Activated T-cell treated with anti-CD3 and anti-CD28 coated beads, Interleukin-2, amount 50 U/mL, for 48 hours (primary cell): ENCODE results near the gene FBXW8.
A peak's percentile ranks its signal among the peaks of the same experiment; 100 is the strongest.

Experiments
- DNase-seq, 2 experiments: peaks; one replicate each; pipeline ENCODE4 v3.0.0-alpha.2; 2020

FBXW8 gene, protein sequence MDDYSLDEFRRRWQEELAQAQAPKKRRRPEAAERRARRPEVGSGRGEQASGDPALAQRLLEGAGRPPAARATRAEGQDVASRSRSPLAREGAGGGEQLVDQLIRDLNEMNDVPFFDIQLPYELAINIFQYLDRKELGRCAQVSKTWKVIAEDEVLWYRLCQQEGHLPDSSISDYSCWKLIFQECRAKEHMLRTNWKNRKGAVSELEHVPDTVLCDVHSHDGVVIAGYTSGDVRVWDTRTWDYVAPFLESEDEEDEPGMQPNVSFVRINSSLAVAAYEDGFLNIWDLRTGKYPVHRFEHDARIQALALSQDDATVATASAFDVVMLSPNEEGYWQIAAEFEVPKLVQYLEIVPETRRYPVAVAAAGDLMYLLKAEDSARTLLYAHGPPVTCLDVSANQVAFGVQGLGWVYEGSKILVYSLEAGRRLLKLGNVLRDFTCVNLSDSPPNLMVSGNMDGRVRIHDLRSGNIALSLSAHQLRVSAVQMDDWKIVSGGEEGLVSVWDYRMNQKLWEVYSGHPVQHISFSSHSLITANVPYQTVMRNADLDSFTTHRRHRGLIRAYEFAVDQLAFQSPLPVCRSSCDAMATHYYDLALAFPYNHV

DNA sequence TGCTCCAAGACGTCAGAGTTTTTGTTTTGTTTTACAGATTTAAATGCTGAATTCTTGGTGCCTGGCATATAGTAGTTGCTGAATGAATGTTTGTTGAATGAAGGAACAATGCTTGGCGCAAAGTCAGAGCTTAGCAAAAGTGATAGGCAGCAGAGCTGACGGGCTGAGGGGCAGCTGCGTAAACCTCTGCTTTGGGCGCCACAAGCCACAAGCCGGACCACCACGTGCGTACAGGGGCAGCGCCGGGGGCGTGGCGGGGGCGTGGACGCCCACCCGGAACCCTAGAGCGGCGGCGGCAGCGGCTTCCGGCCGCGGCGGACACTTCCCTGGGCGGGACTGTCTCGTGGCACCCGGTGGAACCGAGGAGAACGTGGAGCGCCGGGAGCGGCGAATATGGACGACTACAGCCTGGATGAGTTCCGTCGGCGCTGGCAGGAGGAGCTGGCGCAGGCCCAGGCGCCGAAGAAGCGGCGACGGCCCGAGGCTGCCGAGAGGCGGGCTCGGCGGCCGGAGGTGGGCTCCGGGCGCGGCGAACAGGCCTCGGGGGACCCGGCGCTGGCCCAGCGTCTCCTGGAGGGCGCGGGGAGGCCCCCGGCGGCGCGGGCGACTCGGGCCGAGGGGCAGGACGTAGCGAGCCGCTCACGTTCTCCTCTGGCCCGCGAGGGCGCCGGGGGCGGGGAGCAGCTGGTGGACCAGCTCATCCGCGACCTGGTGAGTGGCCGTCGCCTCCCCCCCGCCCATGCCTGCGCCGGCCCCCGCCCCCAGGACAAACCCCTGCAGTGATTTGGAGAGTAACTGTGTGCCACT, at the start of gene FBXW8:
FBXW8 (plus strand) TSS at position 306 of the 807 bp plus-strand sequence; CDS start at position 394, 88 bp downstream.
- DNase-seq, result peak; percentile 79 to 80

DNA sequence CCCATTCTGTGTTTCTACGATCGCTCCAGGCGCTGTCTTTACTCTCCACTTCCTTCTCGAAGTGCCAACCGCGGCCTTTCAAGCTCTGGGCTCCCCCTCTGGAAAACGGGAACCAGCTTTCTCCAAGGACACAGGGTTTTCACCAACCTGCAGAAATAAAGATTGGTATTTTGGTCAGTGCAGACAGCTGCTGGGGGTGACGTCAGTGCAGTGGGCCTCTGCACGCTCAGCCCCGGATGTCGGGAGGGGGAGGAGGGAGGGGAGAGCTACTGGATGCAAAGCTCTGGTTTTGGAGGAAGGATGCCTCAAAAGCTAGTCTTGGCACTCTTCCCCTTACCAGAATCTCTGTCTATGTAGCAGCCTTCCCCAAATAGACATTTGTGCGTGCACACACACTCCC, 49.4 kb upstream of the FBXW8 start:
- peak; percentile 24 to 37 for DNase-seq

DNA sequence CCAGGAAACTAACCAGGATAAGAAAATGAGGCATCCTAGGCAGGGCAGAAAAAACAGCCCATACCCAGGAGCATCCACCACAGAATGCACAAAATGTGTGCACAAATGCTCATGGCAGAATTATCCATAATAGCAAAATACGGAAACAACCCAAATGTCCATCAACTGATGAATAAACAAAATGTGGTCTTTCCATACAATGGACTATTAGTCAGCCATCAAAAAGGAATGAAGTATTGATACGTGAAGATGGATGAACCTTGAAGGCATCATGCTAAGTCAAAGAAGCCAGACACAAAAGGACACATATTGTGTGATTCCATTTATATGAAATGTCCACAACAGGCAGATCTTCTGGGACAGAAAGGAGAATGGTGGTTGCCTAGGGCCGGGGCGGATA, 48.6 kb upstream of the FBXW8 start:
- no peak for DNase-seq

DNA sequence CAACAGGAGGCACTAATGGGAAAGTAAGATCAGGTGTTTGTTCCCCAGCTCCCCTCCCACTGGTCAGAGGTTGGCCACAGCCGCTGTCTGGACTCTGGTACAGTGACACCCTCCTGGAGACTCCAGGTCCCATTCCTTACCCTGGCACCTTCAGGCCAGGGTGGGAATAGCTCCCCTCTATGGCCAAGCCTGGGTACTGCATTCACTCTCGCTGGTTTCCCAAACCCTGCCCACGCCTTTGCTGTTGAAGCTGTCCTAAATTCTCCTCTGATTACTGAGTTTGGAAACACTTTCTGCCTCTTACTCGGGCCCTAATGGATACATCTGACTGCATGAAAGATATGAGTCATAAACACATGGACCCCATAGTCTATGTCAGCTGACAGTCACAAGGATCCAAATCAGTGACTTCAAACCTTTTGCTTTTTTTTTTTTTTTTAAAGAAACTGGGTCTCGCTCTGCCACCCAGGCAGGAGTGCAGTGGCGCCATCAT, 47.4 kb upstream of the FBXW8 start:
- DNase-seq, result peak; percentile 24 to 43

DNA sequence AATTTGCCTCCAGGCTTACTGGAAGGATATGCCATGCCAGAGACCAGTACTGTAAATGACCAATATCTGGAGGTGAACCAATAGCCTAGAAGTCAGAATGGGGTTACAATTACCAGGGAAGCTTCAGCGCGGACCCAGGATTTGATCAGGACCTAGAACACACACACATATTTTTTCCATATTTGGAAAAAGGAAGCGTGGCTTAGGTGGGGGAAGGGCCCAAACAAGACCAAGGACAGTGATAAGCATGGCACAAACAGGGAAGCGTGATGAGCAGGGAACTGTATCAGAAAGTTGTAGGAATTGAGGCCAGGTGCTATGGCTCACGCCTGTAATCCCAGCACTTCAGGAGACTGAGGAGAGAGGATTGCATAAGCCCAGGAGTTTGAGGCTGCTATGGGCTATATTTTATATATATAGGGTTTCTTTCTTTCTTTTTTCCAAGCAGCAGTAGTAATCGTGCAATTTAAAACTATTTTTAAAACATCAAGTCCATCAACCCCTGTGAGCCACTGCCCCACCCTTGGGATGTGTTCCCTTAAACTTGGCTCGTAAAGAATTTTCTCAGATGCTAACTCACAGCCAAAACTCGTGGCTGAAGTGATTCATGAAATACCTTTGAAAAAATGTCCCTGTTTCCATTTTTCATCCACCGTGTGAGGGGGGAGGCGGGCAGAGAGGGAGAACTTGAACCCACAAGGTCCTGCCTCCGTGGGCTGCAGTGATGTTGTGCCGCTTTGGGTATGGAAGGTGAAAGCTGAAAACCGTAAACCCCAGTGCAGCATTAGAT, 46.2 kb upstream of the FBXW8 start:
- DNase-seq, result no peak

DNA sequence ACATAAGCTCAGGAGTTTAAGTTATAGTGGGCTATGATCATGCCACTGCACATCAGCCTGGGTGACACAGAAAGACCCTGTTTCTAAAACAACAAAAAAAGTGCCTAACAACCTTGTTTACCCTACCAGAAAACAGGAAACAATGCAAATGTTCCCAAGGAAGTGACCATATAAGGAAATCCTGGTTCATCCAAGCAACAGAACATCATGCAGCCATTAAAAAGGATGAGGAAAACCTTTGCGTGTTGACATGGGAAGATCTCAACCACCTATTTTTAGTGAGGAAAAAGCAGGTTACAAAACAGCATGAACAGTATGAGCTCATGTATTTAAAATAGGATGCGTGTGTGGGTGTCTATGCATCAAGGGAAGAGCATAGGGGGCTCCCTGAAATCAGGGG, 43.2 kb upstream of the FBXW8 start:
- no peak for DNase-seq

DNA sequence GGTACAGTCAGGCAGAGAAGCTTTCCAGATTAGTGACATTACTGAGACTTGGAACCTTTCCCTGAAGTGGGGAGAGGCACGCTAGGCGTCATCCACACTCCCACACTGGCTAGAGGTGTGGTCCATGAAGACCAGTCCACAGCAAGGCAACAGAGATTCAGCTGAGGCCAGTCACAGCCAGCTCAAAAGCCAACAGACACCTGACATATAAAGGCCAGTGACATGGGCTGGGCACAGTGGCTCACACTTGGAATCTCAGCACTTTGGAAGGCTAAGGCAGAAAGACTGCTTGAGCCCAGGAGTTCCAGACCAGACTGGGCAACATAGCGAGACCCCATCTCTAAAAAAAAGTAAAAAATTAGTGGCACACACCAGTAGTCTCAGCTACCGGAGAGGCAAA, 40.4 kb upstream of the FBXW8 start:
- DNase-seq, result no peak

DNA sequence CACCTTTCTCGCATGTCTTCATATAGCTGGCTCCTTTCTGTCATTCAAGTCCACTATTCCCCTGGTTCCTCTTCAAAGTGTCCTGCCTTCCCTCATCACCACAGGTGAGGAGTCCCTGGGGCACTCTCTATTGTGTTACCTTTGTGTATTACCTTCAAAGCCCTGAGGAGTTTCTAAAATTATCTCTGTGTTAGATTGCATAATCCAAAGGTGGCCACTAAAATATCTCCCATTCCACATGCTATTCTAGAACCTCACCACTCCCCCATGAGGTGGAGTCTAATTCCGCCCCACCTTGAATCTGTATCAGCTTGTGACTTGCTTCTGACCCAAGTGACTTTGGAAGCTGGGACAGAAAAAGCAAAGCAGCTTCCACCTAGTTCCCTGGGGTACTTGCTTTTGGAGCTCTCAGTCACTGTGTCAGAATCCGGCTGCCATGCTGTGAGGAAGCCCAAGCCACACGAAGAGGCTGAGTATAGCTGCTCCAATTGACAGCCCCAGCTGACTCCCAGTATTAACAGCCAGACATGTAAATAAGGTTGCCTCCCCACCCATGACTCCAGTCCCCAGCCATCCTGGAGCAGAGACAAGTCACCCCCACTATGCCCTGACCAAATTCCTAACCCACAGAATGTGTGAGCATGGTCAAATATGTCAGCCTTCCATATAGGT, 36.3 kb upstream of the FBXW8 start:
- DNase-seq, result no peak

DNA sequence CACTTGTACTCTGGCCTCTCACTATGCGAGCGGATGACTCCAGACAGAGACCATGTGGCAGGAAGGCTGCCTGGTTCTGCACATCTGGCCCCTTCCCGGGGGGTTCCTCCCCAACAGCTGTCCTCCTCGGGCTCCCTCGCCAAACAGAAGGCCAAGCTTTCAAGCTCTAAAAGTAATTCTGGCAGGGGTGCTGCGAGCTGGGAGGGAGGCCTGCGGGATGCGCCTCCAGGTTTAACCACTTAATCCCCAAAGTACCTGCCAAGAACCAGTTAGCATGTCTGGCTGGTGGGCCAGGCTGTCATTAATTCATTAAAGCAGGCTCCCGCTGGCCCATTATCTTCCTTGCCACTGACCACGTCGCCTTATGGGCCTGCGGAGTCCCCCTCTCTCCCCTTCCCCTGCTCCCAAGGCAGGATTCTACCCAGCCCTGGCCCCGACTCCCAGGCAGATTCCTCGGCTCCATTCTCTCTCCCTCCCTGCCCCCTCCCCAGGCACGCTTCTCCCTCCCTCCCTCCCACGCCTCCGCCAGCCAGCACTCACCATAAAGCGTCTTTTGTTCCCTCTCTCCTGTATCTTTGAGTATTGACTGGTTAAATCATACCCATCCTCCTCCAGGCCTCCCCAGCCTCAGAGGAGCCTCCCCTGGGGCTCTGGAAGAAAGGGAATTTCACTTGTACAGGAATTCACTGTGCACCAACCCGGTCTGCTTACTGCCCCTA, 34.4 kb upstream of the FBXW8 start:
- no peak for DNase-seq

DNA sequence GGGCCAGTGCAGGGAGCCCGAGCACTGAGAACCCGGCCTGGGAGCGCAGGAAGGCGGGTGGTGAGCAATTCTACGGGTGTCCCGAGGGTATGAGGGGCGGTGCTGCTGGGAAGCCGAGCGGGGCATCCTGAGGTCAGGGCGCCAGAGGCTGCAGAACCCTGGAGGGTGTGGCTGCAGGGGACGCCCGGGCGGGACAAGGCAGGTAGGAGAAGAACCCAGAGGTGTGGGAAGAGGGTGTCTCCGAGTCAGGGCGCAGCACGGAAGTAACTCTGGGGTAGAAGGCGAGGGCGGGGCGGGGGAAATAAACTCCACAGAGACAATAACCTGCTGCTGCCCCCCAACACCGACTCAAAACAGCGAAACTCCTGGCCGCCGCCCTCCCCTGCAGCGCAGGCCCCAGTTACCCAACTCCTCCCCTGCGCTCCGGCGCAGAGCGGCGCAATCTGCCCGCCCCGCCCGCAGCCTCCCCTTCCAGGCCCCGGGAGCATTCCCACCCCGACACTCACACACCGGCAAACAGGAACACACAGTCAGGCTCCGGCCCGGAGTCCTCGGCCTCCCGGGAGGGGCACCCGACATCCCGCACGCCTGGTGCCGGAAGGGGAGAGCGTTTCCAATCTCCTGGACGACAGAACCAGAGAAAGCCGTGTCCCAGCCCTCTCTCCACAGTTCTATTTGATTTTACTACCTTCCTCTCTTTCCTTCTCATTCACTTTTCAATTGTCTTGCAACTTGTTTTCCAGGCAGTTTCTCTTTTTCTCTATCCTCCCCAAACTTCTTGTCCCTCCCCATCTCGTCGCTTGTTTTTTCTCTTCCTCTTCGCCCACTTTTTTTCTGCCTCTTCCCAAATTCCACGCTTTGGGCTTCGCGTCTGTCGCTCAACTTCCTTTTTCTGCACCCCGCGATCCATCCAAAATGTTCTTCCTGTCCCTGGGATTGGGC, 31.9 kb upstream of the FBXW8 start:
- peak; percentile 24 for DNase-seq

DNA sequence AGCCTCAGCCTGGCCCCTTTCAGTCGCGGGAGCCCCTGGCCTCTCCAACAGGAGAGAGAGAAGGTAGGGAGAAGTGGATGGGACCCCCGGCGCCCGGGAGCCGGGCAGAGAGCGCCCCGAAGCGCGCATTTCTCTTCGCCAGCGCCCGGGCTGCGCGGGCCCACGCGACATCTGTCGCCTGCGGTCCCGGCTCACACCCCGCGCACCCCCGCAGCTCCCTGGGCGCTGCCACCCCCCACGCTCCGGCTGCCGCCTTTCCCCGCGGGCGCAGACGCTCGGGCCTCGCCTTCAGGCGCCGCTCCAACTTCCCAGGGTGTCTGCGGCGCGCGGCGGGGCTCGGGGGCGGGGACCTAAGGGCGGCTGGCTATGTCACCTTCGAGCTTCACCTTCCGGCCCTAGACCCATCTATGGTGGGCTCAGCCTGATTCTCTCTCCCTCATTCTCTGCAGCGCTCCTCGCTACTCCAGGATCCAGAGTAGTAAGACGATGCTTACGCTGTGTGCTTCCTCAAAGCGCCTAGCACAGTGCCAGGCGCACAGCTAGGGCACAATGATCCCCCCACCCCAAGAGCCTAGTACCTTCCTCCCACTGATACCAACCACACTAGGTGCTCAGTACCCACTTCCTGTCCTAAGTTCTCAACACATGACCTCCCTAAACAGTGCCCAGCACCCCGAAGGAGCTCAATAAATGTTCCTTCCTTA, 31.1 kb upstream of the FBXW8 start:
- peak; percentile 29 to 42 for DNase-seq

DNA sequence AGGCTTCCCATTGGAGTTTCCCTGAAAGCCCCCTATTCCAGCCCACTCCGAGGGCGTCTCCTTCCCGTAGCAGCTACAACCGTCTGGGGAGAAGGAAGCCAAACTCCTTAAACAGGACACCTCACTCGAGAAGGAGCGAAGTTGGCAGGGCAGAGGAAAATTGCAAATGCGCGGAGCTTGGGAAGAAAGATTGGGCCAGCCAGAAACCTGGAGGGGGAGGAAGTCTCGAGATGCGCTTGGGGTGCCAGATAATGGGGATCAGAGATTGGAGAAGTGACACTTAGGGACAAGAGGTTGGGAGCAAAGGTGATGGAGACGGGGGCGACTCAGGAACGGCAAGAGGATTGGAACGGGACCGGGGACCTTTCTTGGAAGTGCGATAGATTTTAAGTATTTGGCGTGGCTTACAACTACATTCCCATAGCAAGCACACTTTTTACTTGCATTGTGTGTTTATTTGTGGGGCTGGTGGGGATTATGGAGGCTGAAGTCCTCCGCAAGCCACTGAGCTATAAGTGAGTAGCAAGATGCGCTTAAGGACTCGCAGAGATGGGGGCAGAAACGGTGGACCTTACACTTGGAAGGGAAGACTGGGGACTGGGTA, 30.4 kb upstream of the FBXW8 start:
- peak; percentile 22 to 26 for DNase-seq

DNA sequence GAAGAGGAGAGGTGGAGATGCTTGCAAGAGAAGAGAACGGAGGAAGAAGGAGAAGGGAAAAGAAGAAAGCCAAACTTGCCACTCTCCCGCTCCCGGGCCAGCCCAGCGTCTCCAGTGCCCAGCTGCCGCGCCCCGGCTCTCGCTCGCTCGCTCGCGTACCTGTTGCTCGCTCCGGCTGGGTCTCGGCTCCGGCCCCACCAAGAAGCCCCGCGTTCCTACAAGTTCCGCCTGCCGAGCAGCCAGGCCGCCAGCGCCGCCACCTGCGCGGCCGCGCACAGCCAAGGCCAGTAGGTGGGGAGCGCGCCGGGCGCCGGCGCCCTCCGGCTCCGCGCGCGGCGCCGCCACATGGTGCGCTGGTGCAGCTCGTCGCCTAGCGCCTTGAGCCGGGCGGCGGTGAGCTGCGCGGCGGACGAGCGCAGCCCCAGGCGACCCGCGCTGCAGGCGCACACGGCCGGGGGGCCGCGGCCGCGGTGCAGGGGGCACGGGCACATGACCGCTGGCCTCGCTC, 29.9 kb upstream of the FBXW8 start:
- DNase-seq, result peak; percentile 55 to 67

DNA sequence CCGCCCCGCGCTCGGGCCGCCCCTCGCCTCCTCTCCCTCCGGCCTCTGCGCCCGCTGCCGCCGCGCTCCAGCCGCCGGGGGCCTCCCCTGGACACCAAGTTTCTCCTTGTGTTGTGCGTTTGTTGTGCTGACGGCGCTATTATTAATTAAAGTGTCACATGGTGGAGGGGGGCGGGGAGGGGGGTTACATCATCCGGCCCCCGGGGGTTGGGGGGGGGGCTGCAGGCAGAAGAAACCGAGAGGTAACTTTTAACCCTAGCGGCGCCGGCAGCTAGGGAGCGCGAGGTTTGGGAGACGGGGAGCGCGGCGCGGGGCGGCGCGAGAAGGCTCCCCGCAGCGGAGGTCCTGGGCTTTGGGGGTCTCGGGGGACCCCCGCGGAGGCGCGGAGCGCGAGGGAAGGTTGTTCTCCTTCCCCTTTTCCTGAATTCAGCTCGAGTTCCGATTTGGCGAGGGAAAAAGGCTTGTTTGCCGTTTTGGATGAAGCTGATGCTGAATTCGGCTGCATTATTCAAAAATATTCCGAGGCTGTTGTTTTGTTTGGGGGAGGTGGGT, 29.3 kb upstream of the FBXW8 start, which contains the start of gene HRK:
HRK (minus strand) TSS at position 117 of the 552 bp plus-strand sequence. CDS start 134 bp downstream, outside the sequence.
- peak in 1 of 2 experiments; percentile 28 for DNase-seq

DNA sequence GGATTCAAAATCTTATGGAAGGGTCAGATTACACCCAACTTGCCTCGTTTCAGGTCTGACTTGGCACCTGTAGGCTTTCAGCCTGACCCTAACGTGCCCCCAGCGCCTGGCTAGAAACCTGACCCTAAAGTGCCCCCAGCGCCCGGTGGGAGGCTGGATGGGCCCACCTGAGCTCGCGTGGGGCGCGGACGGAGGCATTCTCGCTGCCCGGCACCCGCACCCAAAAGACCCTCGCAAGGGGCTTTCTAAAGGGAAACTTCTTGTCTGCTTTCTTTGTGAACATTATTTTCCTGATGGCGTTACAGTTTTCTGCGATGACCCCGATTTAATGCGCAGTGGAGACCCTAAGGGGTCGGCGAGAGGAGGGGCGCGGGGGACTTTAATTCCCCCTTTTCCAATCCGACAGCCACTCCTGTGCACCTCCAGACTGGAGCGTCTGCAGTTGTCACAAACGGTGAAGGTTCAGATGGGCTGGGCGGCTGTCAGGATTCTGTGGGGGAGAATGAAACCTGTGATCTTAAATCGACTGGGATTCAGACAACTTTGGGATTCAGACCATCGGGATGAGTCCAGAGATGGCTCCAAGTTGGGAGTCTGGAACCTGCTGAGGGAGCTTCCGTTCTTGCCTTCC, 28.8 kb upstream of the FBXW8 start:
- peak in 1 of 2 experiments; percentile 22 for DNase-seq

DNA sequence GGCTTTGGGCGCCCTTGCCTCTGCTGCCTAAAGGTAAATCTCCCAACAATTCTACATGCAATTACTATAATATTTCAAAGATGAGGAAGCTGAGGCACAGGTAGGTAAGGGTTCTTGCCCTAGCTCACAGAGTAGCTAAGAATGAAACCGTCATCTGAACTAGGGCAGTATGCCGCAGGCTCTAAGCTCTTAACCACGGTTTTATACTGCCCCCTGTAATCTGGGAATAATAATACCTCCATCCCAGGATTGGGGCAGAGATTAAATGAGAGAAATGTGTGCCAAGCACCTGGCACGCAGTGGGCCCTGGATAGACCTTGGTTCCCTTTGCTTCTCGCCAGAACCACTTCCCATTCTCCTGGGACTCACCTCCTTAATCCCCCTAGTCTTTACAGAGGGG, 28.0 kb upstream of the FBXW8 start:
- DNase-seq, result no peak

DNA sequence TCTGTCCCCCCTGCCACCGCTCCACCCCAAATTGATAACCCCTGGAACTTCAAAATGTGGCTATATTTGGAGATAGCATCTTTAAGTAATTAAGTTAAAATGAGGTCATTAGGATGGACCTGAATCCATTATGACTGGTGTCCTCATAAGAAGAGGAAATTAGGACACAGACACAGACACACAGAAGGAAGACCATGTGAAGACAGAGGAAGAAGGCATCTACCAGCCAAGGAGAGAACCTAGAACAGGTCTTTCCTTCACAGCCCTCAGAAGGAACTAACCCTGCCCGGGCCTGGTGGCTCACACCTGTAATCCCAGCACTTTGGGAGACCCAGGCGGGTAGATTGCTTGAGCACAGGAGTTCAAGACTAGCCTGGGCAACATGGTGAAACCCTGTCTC, 25.9 kb upstream of the FBXW8 start:
- no peak for DNase-seq

DNA sequence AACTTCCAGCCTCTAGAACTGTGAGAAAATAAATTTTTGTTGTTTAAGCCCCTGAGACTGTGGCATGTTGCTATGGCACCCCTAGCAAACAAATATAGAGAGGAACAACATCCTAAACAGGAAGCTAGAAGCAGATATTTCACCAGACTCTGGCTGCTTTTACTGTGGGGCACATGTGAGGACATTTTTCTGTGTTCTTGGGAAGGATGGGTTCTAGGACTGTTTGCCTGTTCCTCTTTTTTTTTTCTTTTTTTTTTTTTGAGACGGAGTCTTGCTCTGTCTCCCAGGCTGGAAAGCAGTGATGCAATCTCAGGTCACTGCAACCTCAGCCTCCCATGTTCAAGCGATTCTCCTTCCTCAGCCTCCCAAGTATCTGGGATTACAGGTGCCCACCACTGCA, 25.3 kb upstream of the FBXW8 start:
- DNase-seq, result no peak
